Smooth muscle cell (in vitro differentiated cells): ENCODE results near the gene TSPAN4. TPM values are rescaled to one million over a fixed set of nuclear protein-coding genes. Genes with fewer than 3 reads are reported as not detected.

Source experiments
- DNase-seq: peaks from one replicate; lab custom pipeline; 2025; ENCODE audit not compliant: unreplicated experiment; lab: John Stamatoyannopoulos, UW
- H2AFZ ChIP-seq: fragments of 200-600 bp; sonication (generic); 2 replicates; pipeline ENCODE4 v1.6.0; 2016; ENCODE audit warnings: antibody characterized with exemption, low read depth, mild to moderate bottlenecking
- H3F3A ChIP-seq: fragments of 200-600 bp; sonication (generic); 2 replicates; pipeline ENCODE4 v1.6.0; 2017; ENCODE audit warnings: antibody characterized with exemption, low read depth
- H3K27ac ChIP-seq: fragments of 200-600 bp; sonication (generic); 2 replicates; pipeline ENCODE4 v1.5.1; 2016; ENCODE audit warnings: low read depth, mild to moderate bottlenecking
- H3K27me3 ChIP-seq: fragments of 200-600 bp; sonication (generic); 2 replicates; pipeline ENCODE4 v1.6.1; 2016; ENCODE audit warnings: low read depth, mild to moderate bottlenecking
- H3K36me3 ChIP-seq: fragments of 200-600 bp; sonication (generic); 2 replicates; pipeline ENCODE4 v1.5.1; 2016; ENCODE audit warnings: low read depth
- H3K4me1 ChIP-seq: fragments of 200-600 bp; sonication (generic); 2 replicates; pipeline ENCODE4 v1.5.1; 2016; ENCODE audit warnings: low read depth
- H3K4me2 ChIP-seq: fragments of 200-600 bp; sonication (generic); 2 replicates; pipeline ENCODE4 v1.6.0; 2016; ENCODE audit warnings: mild to moderate bottlenecking
- H3K4me3 ChIP-seq: fragments of 200-600 bp; sonication (generic); 2 replicates; pipeline ENCODE4 v1.5.1; 2016; ENCODE audit warnings: mild to moderate bottlenecking
- H3K79me2 ChIP-seq: fragments of 200-600 bp; sonication (generic); 2 replicates; pipeline ENCODE4 v1.6.0; 2016; ENCODE audit warnings: low read depth, mild to moderate bottlenecking
- H3K9ac ChIP-seq: fragments of 200-600 bp; sonication (generic); 2 replicates; pipeline ENCODE4 v1.6.0; 2016; ENCODE audit warnings: low read depth
- H3K9me3 ChIP-seq: fragments of 200-600 bp; sonication (generic); replicated peaks from 2 replicates; pipeline ENCODE4 v1.5.1; 2016; ENCODE audit warnings: low read depth
- H4K20me1 ChIP-seq: fragments of 200-600 bp; sonication (generic); 2 replicates; pipeline ENCODE4 v1.6.0; 2016; ENCODE audit warnings: low read depth
- CTCF ChIP-seq: fragments of 200-600 bp; sonication (generic); IDR thresholded peaks from 2 replicates; pipeline ENCODE4 v1.5.1; 2017; ENCODE audit warnings: borderline replicate concordance, mild to moderate bottlenecking, antibody characterized with exemption; ENCODE audit not compliant: insufficient read depth, poor library complexity, severe bottlenecking
- WGBS: methylation state at CpG from one replicate; pipeline ENCODE4 v1.1.7; 2016; ENCODE audit warnings: low lambda C conversion rate; 5-methylcytosine and 5-hydroxymethylcytosine counted together
- polyA plus RNA-seq: library from polyadenylated mRNA; unstranded; fragments of >200 nt; fragmentation: Nextera tagmentation; extraction: Ambion mirVana; gene quantifications from 2 replicates; pipeline ENCODE4 v1.2.1, GENCODE V29; 2016
- total RNA-seq: library from RNA; depleted of rRNA; stranded (reverse); fragments of >200 nt; gene quantifications from 2 replicates; pipeline ENCODE4 v1.2.3, GENCODE V29; 2014

Gene TSPAN4
- total and polyA plus RNA-seq, 2 experiments from 2014 or later = 68.2 to 179 TPM

GRCh38 chr11:799641-800316, 42.9 kb upstream of the TSPAN4 start:
- H3K36me3 ChIP-seq = no peaks in the 10 kb centered on the region
- H3K4me2 ChIP-seq = no peak overlapping the region
- no peak overlapping the region for H3K4me3 ChIP-seq
- H2AFZ ChIP-seq = no peak overlapping the region
- no peaks in the 10 kb centered on the region for H3K9me3 ChIP-seq
- H4K20me1 ChIP-seq = peaks cover 14% of the 10 kb centered on the region
- no peak for TF ChIP-seq CTCF
- WGBS = 97% methylated on average over 27 of the region's 32 CpGs
- H3F3A ChIP-seq = peaks cover 4% of the 10 kb centered on the region
- no peak overlapping the region for H3K9ac ChIP-seq
- H3K79me2 ChIP-seq = no peaks in the 10 kb centered on the region
- DNase-seq = no peak
- no peak overlapping the region for H3K27ac ChIP-seq
- H3K27me3 ChIP-seq = no peaks in the 10 kb centered on the region
- H3K4me1 ChIP-seq = peaks cover 25% of the 10 kb centered on the region

DNA sequence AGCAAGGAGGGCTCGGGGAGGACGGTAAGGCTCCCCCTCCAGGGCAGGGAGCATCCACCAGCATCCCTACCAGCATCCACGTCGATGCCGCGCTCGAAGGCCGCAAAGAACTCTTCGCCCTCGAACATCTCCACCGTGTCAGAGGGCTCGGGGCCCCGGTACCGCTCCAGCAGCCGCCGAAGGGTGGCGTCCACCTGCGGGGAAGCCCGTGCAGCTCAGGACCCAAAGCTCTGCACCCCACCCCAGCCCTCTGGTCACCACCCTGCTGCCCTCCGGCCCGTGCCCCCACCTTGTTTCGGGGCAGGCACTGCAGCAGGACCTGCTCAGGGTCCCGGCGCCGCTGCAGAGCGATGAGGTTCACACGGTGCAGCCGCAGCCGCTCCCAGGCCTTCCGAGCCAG, 42.2 kb upstream of the TSPAN4 start:
- peaks cover 14% of the 10 kb centered on the region for H4K20me1 ChIP-seq
- no peak overlapping the region for H3K4me2 ChIP-seq
- H3K4me1 ChIP-seq = peaks cover 26% of the 10 kb centered on the region
- H3F3A ChIP-seq = peaks cover 4% of the 10 kb centered on the region
- H2AFZ ChIP-seq = no peak overlapping the region
- H3K36me3 ChIP-seq = no peaks in the 10 kb centered on the region
- H3K9ac ChIP-seq = no peak overlapping the region
- H3K4me3 ChIP-seq = no peak overlapping the region
- no peaks in the 10 kb centered on the region for H3K27me3 ChIP-seq
- H3K27ac ChIP-seq = no peak overlapping the region
- 97% methylated on average over 25 of the region's 30 CpGs for WGBS
- no peak for DNase-seq
- H3K9me3 ChIP-seq = no peaks in the 10 kb centered on the region
- no peaks in the 10 kb centered on the region for H3K79me2 ChIP-seq
- no peak for TF ChIP-seq CTCF

GRCh38 chr11:801097-801780, 41.4 kb upstream of the TSPAN4 start:
- Histone ChIP-seq H3K27ac (no peak overlapping the region), H4K20me1 (peaks cover 9% of the 10 kb centered on the region), H3K36me3 (no peaks in the 10 kb centered on the region), H2AFZ (no peak overlapping the region), H3K4me1 (peaks cover 18% of the 10 kb centered on the region), H3K9ac (no peak overlapping the region), H3K9me3 (no peaks in the 10 kb centered on the region), H3K79me2 (no peaks in the 10 kb centered on the region), H3F3A (peaks cover 4% of the 10 kb centered on the region), H3K4me3 (no peak overlapping the region), H3K27me3 (no peaks in the 10 kb centered on the region), H3K4me2 (no peak overlapping the region)
- 98% methylated on average over 20 of the region's 20 CpGs for WGBS
- DNase-seq = no peak
- TF ChIP-seq CTCF = no peak
